ENCODE data around the gene BRMS1L. TPM values are rescaled to one million over a fixed set of nuclear protein-coding genes. Genes with fewer than 3 reads are reported as not detected.

BRMS1L gene
- total RNA-seq, 4 donors from 2014 or later, result 4.6 to 6.8 (median 6.1) TPM

- peaks cover 12 to 16% of the 10 kb centered on the region in 2 donors for H3K4me1 ChIP-seq
- ATAC-seq, result no peak
- intact Hi-C loops (cut with DNase I; ENCODE audit: low total_unique reads), result no loop called here
- no peaks in the 10 kb centered on the region for H3K9me3 ChIP-seq
- H3K36me3 ChIP-seq, result peaks cover 2 to 13% of the 10 kb centered on the region in 2 donors
- no peak for DNase-seq
- TF ChIP-seq CTCF (IDR thresholded peaks at IDR 0.05 in 4 of 5, conservative IDR thresholded peaks at IDR 0.05 in 1 of 5) (no peak), POLR2A (IDR thresholded peaks at IDR 0.05) (no peak)
- in situ Hi-C loops (cut with MboI; ENCODE audit: low sequenced_read_pairs in 4 of 4), result no loop called here
- H3K27ac ChIP-seq, result no peak overlapping the region
- H3K27me3 ChIP-seq, result no peaks in the 10 kb centered on the region
- H3K4me3 ChIP-seq, result no peak overlapping the region
Observed at GRCh38 chr14:35854696-35855270, 28.6 kb downstream of the BRMS1L start.

- Histone ChIP-seq H3K4me3 (no peak overlapping the region), H3K27ac (no peak overlapping the region), H3K9me3 (no peaks in the 10 kb centered on the region), H3K36me3 (peaks cover 2 to 13% of the 10 kb centered on the region in 2 donors), H3K4me1 (peaks cover 12 to 16% of the 10 kb centered on the region in 2 donors), H3K27me3 (no peaks in the 10 kb centered on the region)
- in situ Hi-C loops (cut with MboI; ENCODE audit: low sequenced_read_pairs in 4 of 4) (no loop called here), intact Hi-C loops (cut with DNase I; ENCODE audit: low total_unique reads) (no loop called here)
- ATAC-seq (no peak), DNase-seq (no peak)
- TF ChIP-seq POLR2A (IDR thresholded peaks at IDR 0.05) (no peak), CTCF (IDR thresholded peaks at IDR 0.05 in 4 of 5, conservative IDR thresholded peaks at IDR 0.05 in 1 of 5) (no peak)
Observed at GRCh38 chr14:35855876-35856481, 29.8 kb downstream of the BRMS1L start.

DNA sequence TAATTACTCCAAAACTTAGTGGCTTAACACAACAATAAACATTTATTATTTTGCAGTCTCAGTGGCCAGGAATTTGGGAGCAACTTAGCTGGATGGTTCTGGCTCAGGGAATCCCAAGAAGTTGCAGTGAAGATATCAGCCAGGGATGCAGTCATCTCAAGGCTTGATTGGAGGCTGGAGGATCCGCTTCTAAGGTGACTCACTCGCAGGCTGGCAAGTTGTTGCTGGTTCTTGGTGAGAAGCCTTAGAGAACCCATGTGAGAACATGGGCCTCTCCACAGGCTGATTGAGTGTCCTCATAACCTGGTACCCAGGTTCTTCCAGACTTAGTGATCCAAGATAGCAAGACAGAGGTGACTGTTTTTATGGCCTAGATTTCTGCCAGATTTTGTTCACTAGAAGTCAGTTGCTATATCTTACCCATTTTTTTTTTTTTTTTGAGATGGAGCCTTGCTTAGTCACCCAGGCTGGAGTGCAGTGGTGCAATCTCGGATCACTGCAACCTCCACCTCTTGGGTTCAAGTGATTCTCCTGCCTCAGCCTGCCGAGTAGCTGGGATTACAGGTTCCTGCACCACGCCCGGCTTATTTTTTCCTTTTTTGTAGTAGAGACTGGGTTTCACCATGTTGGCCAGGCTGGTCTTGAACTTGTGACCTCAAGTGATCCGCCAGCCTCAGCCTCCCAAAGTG lies 32.5 kb downstream of the BRMS1L start:
- no peaks in the 10 kb centered on the region for H3K9me3 ChIP-seq
- TF ChIP-seq POLR2A (IDR thresholded peaks at IDR 0.05) (no peak), CTCF (IDR thresholded peaks at IDR 0.05 in 4 of 5, conservative IDR thresholded peaks at IDR 0.05 in 1 of 5) (no peak)
- H3K27ac ChIP-seq, result no peak overlapping the region
- no peak overlapping the region for H3K4me3 ChIP-seq
- in situ Hi-C loops (cut with MboI; ENCODE audit: low sequenced_read_pairs in 4 of 4), result no loop called here
- intact Hi-C loops (cut with DNase I; ENCODE audit: low total_unique reads), result no loop called here
- DNase-seq, result no peak
- H3K4me1 ChIP-seq, result peaks cover 12 to 16% of the 10 kb centered on the region in 2 donors
- ATAC-seq, result no peak
- no peaks in the 10 kb centered on the region for H3K27me3 ChIP-seq
- peaks cover 3 to 19% of the 10 kb centered on the region in 2 donors for H3K36me3 ChIP-seq

DNA sequence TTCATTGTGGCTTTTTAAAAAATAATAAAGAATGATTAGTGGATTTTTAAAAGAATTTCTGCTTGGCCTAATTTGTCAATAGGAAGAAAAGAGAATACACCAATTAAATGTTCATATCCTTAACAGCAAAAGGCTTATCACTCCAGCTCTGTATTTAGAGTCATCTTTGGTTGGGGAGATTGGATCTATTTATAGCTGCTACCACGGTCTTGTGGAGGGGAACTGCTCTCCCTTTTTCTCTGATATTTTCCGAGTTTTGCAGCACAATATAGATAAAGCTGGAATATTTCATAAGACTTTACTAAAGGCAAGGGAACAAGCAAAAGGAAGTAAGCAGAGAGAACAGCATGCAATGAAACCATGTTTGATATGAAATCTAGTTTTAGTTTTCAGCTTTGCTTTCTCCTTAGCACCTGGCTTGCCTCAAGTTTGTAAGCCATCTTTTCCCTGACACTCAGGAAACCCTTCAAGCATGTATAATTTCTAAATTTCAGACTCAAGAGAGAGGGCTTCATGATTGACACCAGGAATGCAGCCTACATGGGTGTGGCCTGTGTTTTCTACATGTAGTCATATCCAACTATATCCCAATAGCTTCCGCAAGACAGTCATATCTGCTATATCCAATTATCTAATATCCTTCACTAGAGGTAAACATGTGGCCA lies 35.2 kb downstream of the BRMS1L start:
- no peak for DNase-seq
- Histone ChIP-seq H3K27ac (no peak overlapping the region), H3K9me3 (no peaks in the 10 kb centered on the region), H3K36me3 (peaks cover 5 to 34% of the 10 kb centered on the region in 2 donors), H3K4me1 (peaks cover 2 to 3% of the 10 kb centered on the region in 2 donors), H3K27me3 (no peaks in the 10 kb centered on the region), H3K4me3 (no peak overlapping the region)
- in situ Hi-C loops (cut with MboI; ENCODE audit: low sequenced_read_pairs in 4 of 4) (no loop called here), intact Hi-C loops (cut with DNase I; ENCODE audit: low total_unique reads) (no loop called here)
- no peak for TF ChIP-seq POLR2A (IDR thresholded peaks at IDR 0.05)
- no peak for TF ChIP-seq CTCF (IDR thresholded peaks at IDR 0.05 in 4 of 5, conservative IDR thresholded peaks at IDR 0.05 in 1 of 5)
- no peak for ATAC-seq
